Liver (tissue), 9 donors: ENCODE data around the gene DDX50. TPM values are rescaled to one million over a fixed set of nuclear protein-coding genes. Genes with fewer than 3 reads are reported as not detected.

Experiments used
- DNase-seq: peaks from one replicate; pipeline ENCODE4 v3.0.0-alpha.2; 2017; ENCODE audit warnings: low spot score
- H3K27ac ChIP-seq, 2 donors: one replicate each; pipeline ENCODE4 v1.7.0; 2013; ENCODE audit warnings: inconsistent platforms in 2 of 2, low read length in 2 of 2, control low read depth in 1 of 2, low read depth in 1 of 2, mild to moderate bottlenecking in 1 of 2
- H3K27me3 ChIP-seq, 4 donors: one replicate each; pipeline versions ENCODE4 v1.6.1 to v1.7.0; 2013; ENCODE audit warnings: low read length in 3 of 4, inconsistent platforms in 1 of 4, mild to moderate bottlenecking in 1 of 4, moderate library complexity in 1 of 4; ENCODE audit not compliant: control insufficient read depth in 4 of 4, insufficient read depth in 4 of 4
- H3K36me3 ChIP-seq, 4 donors: one replicate each; pipeline versions ENCODE4 v1.6.1 to v1.7.0; 2013; ENCODE audit warnings: low read length in 3 of 4, mild to moderate bottlenecking in 3 of 4, low read depth in 1 of 4, moderate library complexity in 1 of 4; ENCODE audit not compliant: control insufficient read depth in 4 of 4, insufficient read depth in 3 of 4
- H3K4me1 ChIP-seq, 4 donors: one replicate each; pipeline versions ENCODE4 v1.6.1 to v1.7.0; 2013; ENCODE audit warnings: low read length in 3 of 4, mild to moderate bottlenecking in 3 of 4, moderate library complexity in 1 of 4; ENCODE audit not compliant: control insufficient read depth in 4 of 4, insufficient read depth in 4 of 4
- H3K4me3 ChIP-seq, 3 donors: one replicate each; pipeline versions ENCODE4 v1.6.1 to v1.7.0; 2013; ENCODE audit warnings: low read length in 3 of 3, control low read depth in 1 of 3, low read depth in 1 of 3, mild to moderate bottlenecking in 1 of 3
- H3K9ac ChIP-seq, 2 donors: one replicate each; pipeline ENCODE4 v1.7.0; 2013; ENCODE audit warnings: low read length in 2 of 2, mild to moderate bottlenecking in 2 of 2, moderate library complexity in 2 of 2, control low read depth in 1 of 2, low read depth in 1 of 2
- H3K9me3 ChIP-seq, 4 donors: one replicate each; pipeline versions ENCODE4 v1.6.1 to v1.7.0; 2013; ENCODE audit warnings: low read length in 3 of 4; ENCODE audit not compliant: control insufficient read depth in 4 of 4
- FOXA1 ChIP-seq: IDR thresholded peaks from 2 replicates; pipeline ENCODE4 v1.6.1; 2016; ENCODE audit warnings: antibody characterized with exemption
- FOXA2 ChIP-seq: IDR thresholded peaks from 2 replicates; pipeline ENCODE4 v1.6.1; 2016; ENCODE audit warnings: antibody characterized with exemption
- GABPA ChIP-seq, 2 donors: IDR thresholded peaks in 1 of 2; conservative IDR thresholded peaks in 1 of 2; 2 replicates each; pipeline ENCODE4 v1.6.1; 2016; ENCODE audit warnings: antibody characterized with exemption in 2 of 2, mild to moderate bottlenecking in 1 of 2, moderate library complexity in 1 of 2
- HNF4A ChIP-seq, 2 donors: conservative IDR thresholded peaks; 2 replicates each; pipeline ENCODE4 v1.6.1; 2016; ENCODE audit warnings: antibody characterized with exemption in 2 of 2, mild to moderate bottlenecking in 2 of 2
- HNF4G ChIP-seq: IDR thresholded peaks from 2 replicates; pipeline ENCODE4 v1.6.1; 2016; ENCODE audit warnings: antibody characterized with exemption
- JUND ChIP-seq, 2 donors: IDR thresholded peaks; 2 replicates each; pipeline ENCODE4 v1.6.1; 2016; ENCODE audit warnings: antibody characterized with exemption in 2 of 2
- NR2F2 ChIP-seq: IDR thresholded peaks from 2 replicates; pipeline ENCODE4 v1.6.1; 2016; ENCODE audit warnings: antibody characterized with exemption
- RAD21 ChIP-seq, 2 donors: IDR thresholded peaks; 2 replicates each; pipeline ENCODE4 v1.6.1; 2016; ENCODE audit warnings: antibody characterized with exemption in 2 of 2, mild to moderate bottlenecking in 2 of 2
- RXRA ChIP-seq, 2 donors: IDR thresholded peaks; 2 replicates each; pipeline ENCODE4 v1.6.1; 2017 to 2018; ENCODE audit warnings: antibody characterized with exemption in 2 of 2, mild to moderate bottlenecking in 1 of 2
- SP1 ChIP-seq: IDR thresholded peaks from 2 replicates; pipeline ENCODE4 v1.6.1; 2018; ENCODE audit warnings: antibody characterized with exemption, mild to moderate bottlenecking
- TAF1 ChIP-seq: conservative IDR thresholded peaks from 2 replicates; pipeline ENCODE4 v1.6.1; 2016; ENCODE audit warnings: antibody characterized with exemption, mild to moderate bottlenecking
- YY1 ChIP-seq: IDR thresholded peaks from 2 replicates; pipeline ENCODE4 v1.6.1; 2016; ENCODE audit warnings: antibody characterized with exemption, mild to moderate bottlenecking
- WGBS: extraction: QIAGEN DNeasy Blood & Tissue Kit; methylation state at CpG from one replicate; pipeline ENCODE4 v1.1.7; 2013; 5-methylcytosine and 5-hydroxymethylcytosine counted together
- polyA plus RNA-seq, 2 donors: library from polyadenylated mRNA; stranded (reverse) in 1 of 2; unstranded in 1 of 2; fragments of 200-250 nt in 1 of 2; fragments of >200 nt in 1 of 2; fragmentation: Nextera tagmentation in 1 of 2; extraction: Ambion mirVana in 1 of 2; gene quantifications; one replicate each; pipeline versions ENCODE4 v1.2.1 to v1.2.3, GENCODE V29; 2013 to 2015
- total RNA-seq, 2 donors: library from RNA; depleted of rRNA; stranded (reverse); fragments of >200 nt; gene quantifications; one replicate each; pipeline ENCODE4 v1.2.3, GENCODE V29; 2014
- TF ChIP-seq, protein P1 (sequence below): fragments of 150-350 bp; IDR thresholded peaks from 2 replicates; pipeline ENCODE4 v1.5.1; 2017; ENCODE audit warnings: improper control_type of control experiment, low read depth, low read length; ENCODE audit not compliant: missing input control
- TF ChIP-seq, protein P2 (sequence below): IDR thresholded peaks from 2 replicates; pipeline ENCODE4 v1.6.1; 2016; ENCODE audit warnings: antibody characterized with exemption
- TF ChIP-seq, protein P3 (sequence below): IDR thresholded peaks from 2 replicates; pipeline ENCODE4 v1.6.1; 2016; ENCODE audit warnings: antibody characterized with exemption, mild to moderate bottlenecking
- TF ChIP-seq, protein P4 (sequence below): IDR thresholded peaks from 2 replicates; pipeline ENCODE4 v1.6.1; 2016; ENCODE audit warnings: antibody characterized with exemption
- TF ChIP-seq, protein P5 (sequence below): IDR thresholded peaks from 2 replicates; pipeline ENCODE4 v1.6.1; 2016; ENCODE audit warnings: antibody characterized with exemption
- donor health status: healthy.
- donor health status: healthy.
- donor health status: healthy.
- donor health status: healthy.
- donor health status: healthy.

DDX50 gene
- total and polyA plus RNA-seq, 4 donors, result 7.0 to 18.8 (median 10.5) TPM

DNA sequence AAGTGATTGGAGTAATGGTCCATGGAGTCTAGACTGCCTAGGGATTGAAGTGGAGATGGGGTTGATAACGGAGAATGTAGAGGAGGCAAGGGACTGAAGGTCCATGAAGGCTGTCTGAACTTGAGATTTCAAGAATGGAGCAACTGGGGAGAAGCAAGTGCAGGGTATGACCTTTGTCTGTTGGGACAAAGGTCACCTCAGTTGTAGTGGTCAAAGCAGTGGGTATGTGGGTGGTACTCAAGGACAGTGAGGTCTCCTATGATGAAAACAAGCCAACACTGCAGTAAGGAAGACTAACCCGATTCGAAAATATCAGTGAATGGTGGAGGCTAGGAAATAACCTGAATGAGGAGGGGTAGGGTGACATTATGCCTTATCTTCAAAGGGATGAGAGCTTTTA lies 49.5 kb downstream of the DDX50 start:
- H3K9me3 ChIP-seq, result no peaks in the 10 kb centered on the region
- H3K4me3 ChIP-seq, result no peak overlapping the region
- H3K4me1 ChIP-seq, result peaks cover 2 to 9% (median 6%) of the 10 kb centered on the region in 4 donors
- no peak for DNase-seq
- WGBS, result 96% methylated on average over 3 of the region's 3 CpGs
- no peak overlapping the region for H3K27ac ChIP-seq
- H3K9ac ChIP-seq, result no peak overlapping the region
- no peaks in the 10 kb centered on the region for H3K27me3 ChIP-seq
- no peak for TF ChIP-seq GABPA (IDR thresholded peaks at IDR 0.05 in 1 of 2, conservative IDR thresholded peaks at IDR 0.05 in 1 of 2)
- TF ChIP-seq, protein P1, sequence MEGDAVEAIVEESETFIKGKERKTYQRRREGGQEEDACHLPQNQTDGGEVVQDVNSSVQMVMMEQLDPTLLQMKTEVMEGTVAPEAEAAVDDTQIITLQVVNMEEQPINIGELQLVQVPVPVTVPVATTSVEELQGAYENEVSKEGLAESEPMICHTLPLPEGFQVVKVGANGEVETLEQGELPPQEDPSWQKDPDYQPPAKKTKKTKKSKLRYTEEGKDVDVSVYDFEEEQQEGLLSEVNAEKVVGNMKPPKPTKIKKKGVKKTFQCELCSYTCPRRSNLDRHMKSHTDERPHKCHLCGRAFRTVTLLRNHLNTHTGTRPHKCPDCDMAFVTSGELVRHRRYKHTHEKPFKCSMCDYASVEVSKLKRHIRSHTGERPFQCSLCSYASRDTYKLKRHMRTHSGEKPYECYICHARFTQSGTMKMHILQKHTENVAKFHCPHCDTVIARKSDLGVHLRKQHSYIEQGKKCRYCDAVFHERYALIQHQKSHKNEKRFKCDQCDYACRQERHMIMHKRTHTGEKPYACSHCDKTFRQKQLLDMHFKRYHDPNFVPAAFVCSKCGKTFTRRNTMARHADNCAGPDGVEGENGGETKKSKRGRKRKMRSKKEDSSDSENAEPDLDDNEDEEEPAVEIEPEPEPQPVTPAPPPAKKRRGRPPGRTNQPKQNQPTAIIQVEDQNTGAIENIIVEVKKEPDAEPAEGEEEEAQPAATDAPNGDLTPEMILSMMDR, result no peak
- no peak for TF ChIP-seq HNF4A (conservative IDR thresholded peaks at IDR 0.05)
- H3K36me3 ChIP-seq, result peaks cover 4 to 37% (median 16%) of the 10 kb centered on the region in 4 donors

DNA sequence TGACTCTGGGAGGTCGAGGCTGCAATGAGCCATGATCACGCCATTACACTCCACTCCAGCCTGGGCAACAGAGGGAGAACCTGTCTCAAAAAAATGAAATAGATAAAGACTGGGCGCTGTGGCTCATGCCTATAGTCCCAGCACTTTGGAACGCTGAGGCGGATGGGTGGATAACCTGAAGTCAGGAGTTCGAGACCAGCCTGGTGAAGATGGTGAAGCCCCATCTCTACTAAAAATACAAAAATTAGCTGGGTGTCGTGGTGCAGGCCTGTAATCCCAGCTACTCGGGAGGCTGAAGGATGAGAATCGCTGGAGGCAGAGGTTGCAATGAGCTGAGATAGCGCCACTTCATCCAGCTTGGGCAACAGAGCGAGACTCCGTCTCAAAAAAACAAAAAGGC lies 53.8 kb downstream of the DDX50 start:
- Histone ChIP-seq H3K27ac (no peak overlapping the region), H3K9me3 (no peaks in the 10 kb centered on the region), H3K4me3 (no peak overlapping the region), H3K4me1 (peaks cover 5 to 15% (median 7%) of the 10 kb centered on the region in 4 donors), H3K27me3 (no peaks in the 10 kb centered on the region), H3K9ac (no peak overlapping the region), H3K36me3 (peaks cover 0 to 9% (median 4%) of the 10 kb centered on the region in 4 donors)
- TF ChIP-seq, protein P2, sequence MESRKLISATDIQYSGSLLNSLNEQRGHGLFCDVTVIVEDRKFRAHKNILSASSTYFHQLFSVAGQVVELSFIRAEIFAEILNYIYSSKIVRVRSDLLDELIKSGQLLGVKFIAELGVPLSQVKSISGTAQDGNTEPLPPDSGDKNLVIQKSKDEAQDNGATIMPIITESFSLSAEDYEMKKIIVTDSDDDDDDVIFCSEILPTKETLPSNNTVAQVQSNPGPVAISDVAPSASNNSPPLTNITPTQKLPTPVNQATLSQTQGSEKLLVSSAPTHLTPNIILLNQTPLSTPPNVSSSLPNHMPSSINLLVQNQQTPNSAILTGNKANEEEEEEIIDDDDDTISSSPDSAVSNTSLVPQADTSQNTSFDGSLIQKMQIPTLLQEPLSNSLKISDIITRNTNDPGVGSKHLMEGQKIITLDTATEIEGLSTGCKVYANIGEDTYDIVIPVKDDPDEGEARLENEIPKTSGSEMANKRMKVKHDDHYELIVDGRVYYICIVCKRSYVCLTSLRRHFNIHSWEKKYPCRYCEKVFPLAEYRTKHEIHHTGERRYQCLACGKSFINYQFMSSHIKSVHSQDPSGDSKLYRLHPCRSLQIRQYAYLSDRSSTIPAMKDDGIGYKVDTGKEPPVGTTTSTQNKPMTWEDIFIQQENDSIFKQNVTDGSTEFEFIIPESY, result no peak
- TF ChIP-seq YY1 (no peak), NR2F2 (no peak), HNF4G (no peak), JUND (IDR thresholded peaks at IDR 0.05) (no peak), HNF4A (conservative IDR thresholded peaks at IDR 0.05) (no peak), TAF1 (no peak), RXRA (IDR thresholded peaks at IDR 0.05) (no peak), FOXA1 (no peak), GABPA (IDR thresholded peaks at IDR 0.05 in 1 of 2, conservative IDR thresholded peaks at IDR 0.05 in 1 of 2) (no peak), FOXA2 (no peak), RAD21 (IDR thresholded peaks at IDR 0.05) (no peak), SP1 (no peak)
- TF ChIP-seq, protein P3, sequence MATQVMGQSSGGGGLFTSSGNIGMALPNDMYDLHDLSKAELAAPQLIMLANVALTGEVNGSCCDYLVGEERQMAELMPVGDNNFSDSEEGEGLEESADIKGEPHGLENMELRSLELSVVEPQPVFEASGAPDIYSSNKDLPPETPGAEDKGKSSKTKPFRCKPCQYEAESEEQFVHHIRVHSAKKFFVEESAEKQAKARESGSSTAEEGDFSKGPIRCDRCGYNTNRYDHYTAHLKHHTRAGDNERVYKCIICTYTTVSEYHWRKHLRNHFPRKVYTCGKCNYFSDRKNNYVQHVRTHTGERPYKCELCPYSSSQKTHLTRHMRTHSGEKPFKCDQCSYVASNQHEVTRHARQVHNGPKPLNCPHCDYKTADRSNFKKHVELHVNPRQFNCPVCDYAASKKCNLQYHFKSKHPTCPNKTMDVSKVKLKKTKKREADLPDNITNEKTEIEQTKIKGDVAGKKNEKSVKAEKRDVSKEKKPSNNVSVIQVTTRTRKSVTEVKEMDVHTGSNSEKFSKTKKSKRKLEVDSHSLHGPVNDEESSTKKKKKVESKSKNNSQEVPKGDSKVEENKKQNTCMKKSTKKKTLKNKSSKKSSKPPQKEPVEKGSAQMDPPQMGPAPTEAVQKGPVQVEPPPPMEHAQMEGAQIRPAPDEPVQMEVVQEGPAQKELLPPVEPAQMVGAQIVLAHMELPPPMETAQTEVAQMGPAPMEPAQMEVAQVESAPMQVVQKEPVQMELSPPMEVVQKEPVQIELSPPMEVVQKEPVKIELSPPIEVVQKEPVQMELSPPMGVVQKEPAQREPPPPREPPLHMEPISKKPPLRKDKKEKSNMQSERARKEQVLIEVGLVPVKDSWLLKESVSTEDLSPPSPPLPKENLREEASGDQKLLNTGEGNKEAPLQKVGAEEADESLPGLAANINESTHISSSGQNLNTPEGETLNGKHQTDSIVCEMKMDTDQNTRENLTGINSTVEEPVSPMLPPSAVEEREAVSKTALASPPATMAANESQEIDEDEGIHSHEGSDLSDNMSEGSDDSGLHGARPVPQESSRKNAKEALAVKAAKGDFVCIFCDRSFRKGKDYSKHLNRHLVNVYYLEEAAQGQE, result no peak
- TF ChIP-seq, protein P4, sequence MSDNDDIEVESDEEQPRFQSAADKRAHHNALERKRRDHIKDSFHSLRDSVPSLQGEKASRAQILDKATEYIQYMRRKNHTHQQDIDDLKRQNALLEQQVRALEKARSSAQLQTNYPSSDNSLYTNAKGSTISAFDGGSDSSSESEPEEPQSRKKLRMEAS, result no peak
- TF ChIP-seq, protein P1, result no peak
- TF ChIP-seq, protein P5, sequence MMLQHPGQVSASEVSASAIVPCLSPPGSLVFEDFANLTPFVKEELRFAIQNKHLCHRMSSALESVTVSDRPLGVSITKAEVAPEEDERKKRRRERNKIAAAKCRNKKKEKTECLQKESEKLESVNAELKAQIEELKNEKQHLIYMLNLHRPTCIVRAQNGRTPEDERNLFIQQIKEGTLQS, result no peak
- WGBS, result 93% methylated on average over 12 of the region's 12 CpGs
- DNase-seq, result no peak
